Endometrial microvascular endothelial cells (primary cell): ENCODE results near the gene RNFT2. TPM values are rescaled to one million over a fixed set of nuclear protein-coding genes. Genes with fewer than 3 reads are reported as not detected.
"Not testable (repeated sequence)": the region's sequence is repeated elsewhere in the genome, so short reads cannot be mapped to it uniquely, and the experiment has no call there.

Experiments
- in situ Hi-C: cut with HindIII; loops from 2 replicates; pipeline ENCODE4 v1.10.0; 2017; ENCODE audit warnings: low sequenced_read_pairs, low pct_unique_long_range_greater_than_20kb; ENCODE audit errors: inconsistent ontology term
- total RNA-seq: library from RNA; depleted of rRNA; stranded (reverse); fragments of >200 nt; gene quantifications from one replicate; pipeline ENCODE4 v1.2.3, GENCODE V29; 2015; ENCODE audit errors: inconsistent ontology term

The RNFT2 gene
- total RNA-seq, 1 donor from 2014 or later: 1.3 TPM

GRCh38 chr12:116779597-116779996 is 41.5 kb downstream of the RNFT2 start:
- in situ Hi-C loops: no loop called here

- in situ Hi-C loops: no loop called here
Observed at GRCh38 chr12:116780942-116781341, 42.8 kb downstream of the RNFT2 start.

GRCh38 chr12:116783525-116784237 is 45.6 kb downstream of the RNFT2 start:
- in situ Hi-C loops: no loop called here

GRCh38 chr12:116784238-116784612 is 46.1 kb downstream of the RNFT2 start:
- in situ Hi-C loops: no loop called here

DNA sequence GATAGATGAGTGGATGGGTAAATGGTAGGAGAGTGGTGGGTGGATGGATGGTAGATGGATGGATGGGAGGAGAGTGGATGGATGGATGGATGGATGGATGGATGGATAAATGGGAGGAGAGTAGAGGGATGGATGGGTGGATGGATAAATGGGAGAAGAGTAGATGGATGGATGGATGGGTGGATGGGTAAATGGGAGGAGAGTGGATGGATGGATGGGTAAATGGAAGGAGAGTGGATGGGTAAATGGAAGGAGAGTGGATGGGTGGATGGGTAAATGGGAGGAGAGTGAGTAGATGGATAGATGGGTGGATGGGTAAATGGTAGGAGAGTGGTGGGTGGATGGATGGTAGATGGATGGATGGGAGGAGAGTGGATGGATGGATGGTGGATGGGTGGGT is 51.4 kb downstream of the RNFT2 start:
- in situ Hi-C loops: not testable (repeated sequence)

GRCh38 chr12:116790066-116790465 is 52.0 kb downstream of the RNFT2 start:
- in situ Hi-C loops: no loop called here

- in situ Hi-C loops: no loop called here
Observed at GRCh38 chr12:116792403-116792802, 54.3 kb downstream of the RNFT2 start.

DNA sequence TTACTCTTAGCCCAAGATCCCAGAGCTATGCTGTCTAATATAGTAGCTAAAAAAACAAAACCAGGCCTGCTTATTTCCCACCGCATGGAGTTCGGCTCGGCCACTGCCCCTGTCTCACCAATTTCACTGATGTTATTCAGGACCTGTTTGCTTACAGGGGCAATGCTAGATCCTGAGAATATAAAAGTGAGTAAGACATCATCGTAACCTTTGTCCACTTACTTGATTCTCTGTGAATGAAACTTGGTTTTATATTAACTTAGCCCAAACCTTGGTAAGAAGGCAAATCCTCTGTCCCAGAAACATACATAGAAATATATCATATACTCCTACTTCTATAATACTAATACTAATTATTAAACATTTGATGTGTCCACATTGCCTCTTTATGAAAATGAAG is 56.6 kb downstream of the RNFT2 start:
- in situ Hi-C loops: no loop called here

DNA sequence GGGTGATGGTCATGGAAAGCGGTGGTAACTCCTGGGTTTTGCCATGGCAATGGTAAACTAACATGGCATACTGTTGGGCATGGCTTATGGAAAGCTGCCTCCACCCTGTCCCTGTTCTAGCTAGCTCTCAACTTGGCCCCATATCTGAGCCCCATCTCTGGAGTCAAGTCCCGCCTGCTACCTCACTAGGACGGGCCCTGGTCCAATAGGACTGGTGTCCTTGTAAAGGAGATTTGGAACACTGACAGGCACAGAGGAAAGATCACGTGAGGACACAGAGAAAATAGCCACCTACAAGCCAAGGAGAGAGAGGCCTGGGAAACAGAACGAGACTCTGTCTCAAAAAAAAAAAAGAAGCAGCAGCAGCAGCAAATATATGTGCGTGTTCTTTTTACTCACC is 59.8 kb downstream of the RNFT2 start:
- in situ Hi-C loops: no loop called here

DNA sequence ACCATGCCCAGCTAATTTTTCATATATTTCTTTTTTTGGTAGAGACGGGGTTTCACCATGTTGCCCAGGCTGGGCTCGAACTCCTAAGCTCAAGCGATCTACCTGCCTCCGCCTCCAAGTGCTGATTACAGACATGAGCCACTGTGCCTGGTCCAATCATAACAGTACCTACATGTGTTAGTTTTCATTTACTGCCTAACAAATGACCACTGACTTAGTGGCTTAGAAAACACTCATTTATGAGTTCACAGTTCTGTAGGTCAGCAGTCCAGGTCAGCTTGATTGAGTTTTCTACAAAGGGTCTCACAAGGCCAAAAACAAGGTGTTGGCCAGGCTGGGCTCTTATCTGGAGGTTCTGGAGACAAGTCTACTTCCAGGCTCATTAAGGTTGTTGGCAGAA is 60.6 kb downstream of the RNFT2 start:
- in situ Hi-C loops: no loop called here

DNA sequence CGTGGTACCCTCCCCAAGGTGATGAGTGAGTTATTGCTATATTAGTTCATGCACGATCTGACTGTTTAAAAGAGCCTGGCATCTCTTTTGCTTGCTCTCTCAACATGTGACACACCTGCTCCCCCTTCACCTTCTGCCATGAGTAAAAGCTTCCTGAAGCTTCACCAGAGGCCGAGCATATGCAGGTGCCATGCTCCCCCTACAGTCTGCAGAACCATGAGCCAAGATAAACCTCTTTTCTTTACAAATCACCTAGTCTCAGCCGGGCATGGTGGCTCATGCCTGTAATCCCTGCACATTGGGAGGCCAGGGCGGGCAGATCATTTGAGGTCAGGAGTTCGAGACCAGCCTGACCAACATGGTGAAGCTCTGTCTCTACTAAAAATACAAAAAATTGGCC is 61.8 kb downstream of the RNFT2 start:
- in situ Hi-C loops: no loop called here

DNA sequence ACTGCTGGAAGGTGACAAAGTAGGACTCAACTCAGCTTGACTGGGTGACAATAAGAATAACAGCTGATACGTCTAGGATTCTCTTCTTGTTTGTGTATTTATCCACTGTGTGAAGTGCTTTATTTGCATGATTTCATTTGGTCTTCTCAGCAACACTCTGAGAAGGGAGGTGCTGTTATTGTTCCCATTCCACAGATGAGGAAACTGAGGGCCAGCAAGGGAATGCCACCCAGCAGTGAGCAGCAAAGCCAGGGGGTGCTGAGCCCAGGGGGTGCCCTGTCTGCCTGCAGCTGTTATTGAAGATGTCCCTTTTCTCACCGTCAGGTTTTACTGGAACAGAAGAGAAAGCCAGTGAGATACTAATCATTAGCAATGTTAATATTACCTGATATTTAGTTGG is 62.8 kb downstream of the RNFT2 start:
- in situ Hi-C loops: no loop called here

DNA sequence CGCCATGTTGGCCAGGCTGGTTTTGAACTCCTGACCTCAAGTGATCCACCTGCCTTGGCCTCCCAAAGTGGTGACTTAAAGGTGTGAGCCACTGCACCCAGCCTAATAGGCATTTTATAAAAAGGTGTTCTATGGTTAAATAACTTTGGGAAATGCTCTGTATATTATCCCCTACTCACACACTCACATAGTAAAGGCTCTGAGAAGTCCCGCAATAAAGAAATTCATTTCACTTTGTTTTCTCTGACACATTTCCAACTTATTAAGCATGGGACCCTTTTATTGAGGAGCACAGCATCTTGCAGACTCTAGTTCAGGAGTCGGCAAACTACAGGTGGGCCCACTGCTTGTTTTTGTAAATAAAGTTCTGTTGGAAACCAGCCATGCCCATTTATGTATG is 63.9 kb downstream of the RNFT2 start:
- in situ Hi-C loops: no loop called here

DNA sequence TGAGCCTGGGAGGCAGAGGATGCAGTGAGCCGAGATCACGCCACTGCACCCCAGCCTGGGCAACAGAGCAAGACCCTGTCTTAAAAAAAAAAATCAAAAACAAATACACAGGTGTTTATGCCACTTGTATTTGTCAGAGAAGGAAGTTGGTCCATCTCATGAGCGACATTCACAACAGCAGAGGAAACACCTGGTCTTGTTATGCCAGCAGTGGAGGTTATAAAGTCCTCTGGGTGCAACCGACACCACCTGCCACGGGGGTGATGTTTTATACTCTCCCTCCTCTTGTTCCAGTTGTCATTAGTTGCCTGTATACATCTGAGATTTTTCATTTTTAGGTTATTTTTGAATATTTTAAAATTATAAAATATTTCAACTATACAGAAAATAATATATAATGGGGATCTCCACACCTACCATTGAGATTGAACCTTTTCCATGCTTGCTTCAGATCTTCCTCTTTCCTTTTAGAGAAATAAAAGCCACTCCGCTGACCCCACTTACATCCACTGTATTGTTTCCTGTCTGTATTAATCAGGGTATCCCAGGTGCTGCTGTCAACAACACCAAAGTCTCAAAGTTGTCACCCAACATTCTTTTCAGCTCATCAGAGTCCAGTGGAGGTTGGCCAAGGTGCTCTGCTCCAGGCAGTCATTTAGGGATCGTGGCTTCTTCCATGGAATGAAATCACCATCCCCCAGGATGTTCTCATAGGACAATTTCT is 65.1 kb downstream of the RNFT2 start:
- in situ Hi-C loops: no loop called here

DNA sequence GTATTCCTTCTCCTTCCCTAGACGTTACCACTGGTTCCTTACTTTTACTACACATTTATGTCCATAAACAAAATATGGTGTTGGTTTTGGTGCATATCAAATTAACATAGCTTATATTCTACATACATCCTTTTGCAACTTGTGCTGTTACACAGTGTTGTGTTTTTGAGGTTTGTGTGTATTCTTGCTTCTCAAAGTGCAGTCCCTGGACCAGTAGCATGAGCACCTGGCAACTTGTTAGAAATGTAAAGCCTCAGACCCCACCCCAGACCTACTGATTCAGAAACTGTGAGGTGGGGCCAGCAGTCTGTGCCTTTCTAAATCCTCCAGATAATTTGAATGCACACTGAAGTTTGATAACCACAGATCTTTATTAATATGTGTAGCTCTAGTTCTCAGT is 65.9 kb downstream of the RNFT2 start:
- in situ Hi-C loops: no loop called here

GRCh38 chr12:116806845-116807440 is 68.8 kb downstream of the RNFT2 start:
- in situ Hi-C loops: no loop called here

GRCh38 chr12:116807546-116807945 is 69.4 kb downstream of the RNFT2 start:
- in situ Hi-C loops: no loop called here

DNA sequence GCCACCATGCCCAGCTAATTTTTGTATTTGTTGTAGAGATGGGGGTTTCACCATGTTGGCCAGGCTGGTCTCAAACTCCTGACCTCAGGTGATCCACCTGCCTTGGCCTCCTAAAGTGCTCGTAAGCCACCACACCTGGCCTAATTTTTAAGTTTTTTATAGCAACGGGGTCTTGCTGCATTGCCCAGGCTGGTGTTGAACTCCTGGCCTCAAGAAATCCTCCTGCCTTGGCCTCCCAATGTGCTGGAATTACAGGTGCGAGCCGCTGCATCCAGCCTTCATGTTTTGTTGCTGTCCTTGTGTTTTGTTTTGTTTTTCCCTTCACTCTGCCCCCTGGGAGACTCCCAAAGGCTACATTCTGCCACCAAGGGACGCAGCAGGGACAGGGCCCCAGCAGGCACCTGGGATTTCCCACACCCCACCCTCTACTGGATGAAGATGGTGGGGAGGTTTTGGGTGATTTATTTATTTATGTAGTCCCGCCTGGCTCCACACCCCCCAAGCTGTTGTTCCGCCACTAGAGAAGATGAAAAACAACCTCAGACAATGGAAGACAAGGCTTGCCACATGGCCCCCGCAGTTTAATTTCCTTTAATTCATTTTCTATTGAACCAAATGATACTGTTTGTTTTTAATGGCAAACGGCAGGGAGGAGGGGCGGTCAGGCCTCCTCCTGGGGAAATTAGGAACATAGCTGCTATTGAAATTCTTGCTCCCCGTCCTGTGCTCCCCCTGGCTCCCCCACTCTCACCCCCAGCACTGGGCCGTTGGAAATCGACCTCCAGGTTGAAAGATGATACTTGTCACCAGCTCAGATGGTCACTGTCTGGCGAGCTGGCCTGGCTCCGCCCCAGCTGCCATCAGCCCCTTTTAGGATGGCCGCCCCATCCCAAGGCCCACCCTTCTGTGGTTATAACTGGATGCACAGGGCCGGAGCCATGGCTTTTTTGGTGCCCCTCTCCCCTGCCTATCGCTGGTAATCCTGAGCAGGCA is 70.3 kb downstream of the RNFT2 start:
- in situ Hi-C loops: no loop called here

- in situ Hi-C loops: no loop called here
Observed at GRCh38 chr12:116812238-116812637, 74.1 kb downstream of the RNFT2 start.
